ENCODE measurements around the gene VMAC. TPM values are rescaled to one million over a fixed set of nuclear protein-coding genes. Genes with fewer than 3 reads are reported as not detected.
A peak's percentile ranks its signal among the peaks of the same experiment; 100 is the strongest.

VMAC gene
- total RNA-seq, 2 donors from 2014 or later, result 5.9 TPM

- Mint-ChIP-seq H3K4me3 (no peak overlapping the region), H3K4me1 (no peaks in the 10 kb centered on the region), H3K27me3 (ENCODE audit: insufficient read depth) (no peaks in the 10 kb centered on the region), H3K9me3 (no peaks in the 10 kb centered on the region), H3K36me3 (ENCODE audit: low read depth) (peaks cover 75% of the 10 kb centered on the region), H3K27ac (no peak overlapping the region)
- no peak overlapping the region for H3K9ac ChIP-seq (ENCODE audit: extremely low read depth, low read length, poor library complexity, severe bottlenecking)
- H3K36me3 ChIP-seq (ENCODE audit: control insufficient read depth, insufficient read depth, low read length), result peaks cover 59% of the 10 kb centered on the region
- H3K9me3 ChIP-seq (ENCODE audit: control insufficient read depth, low read length), result no peaks in the 10 kb centered on the region
- H3K27ac ChIP-seq (ENCODE audit: low read depth, low read length), result no peak overlapping the region
- no peak overlapping the region for H3K4me3 ChIP-seq (ENCODE audit: low read length)
- no peaks in the 10 kb centered on the region for H3K4me1 ChIP-seq (ENCODE audit: control insufficient read depth, insufficient read depth, low read length)
- TF ChIP-seq, protein P1, sequence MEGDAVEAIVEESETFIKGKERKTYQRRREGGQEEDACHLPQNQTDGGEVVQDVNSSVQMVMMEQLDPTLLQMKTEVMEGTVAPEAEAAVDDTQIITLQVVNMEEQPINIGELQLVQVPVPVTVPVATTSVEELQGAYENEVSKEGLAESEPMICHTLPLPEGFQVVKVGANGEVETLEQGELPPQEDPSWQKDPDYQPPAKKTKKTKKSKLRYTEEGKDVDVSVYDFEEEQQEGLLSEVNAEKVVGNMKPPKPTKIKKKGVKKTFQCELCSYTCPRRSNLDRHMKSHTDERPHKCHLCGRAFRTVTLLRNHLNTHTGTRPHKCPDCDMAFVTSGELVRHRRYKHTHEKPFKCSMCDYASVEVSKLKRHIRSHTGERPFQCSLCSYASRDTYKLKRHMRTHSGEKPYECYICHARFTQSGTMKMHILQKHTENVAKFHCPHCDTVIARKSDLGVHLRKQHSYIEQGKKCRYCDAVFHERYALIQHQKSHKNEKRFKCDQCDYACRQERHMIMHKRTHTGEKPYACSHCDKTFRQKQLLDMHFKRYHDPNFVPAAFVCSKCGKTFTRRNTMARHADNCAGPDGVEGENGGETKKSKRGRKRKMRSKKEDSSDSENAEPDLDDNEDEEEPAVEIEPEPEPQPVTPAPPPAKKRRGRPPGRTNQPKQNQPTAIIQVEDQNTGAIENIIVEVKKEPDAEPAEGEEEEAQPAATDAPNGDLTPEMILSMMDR (conservative IDR thresholded peaks at IDR 0.05), result no peak
- no peak for DNase-seq
- H3K27me3 ChIP-seq (ENCODE audit: control insufficient read depth, insufficient read depth, low read length, poor library complexity, severe bottlenecking), result no peaks in the 10 kb centered on the region
- 90 to 94% methylated on average over 3 to 5 of the region's 5 CpGs for WGBS, 2 experiments (ENCODE audit: insufficient coverage in 1 of 2, insufficient read length in 1 of 2)
Observed at GRCh38 chr19:5934069-5934401, 29.4 kb downstream of the VMAC start.

DNA sequence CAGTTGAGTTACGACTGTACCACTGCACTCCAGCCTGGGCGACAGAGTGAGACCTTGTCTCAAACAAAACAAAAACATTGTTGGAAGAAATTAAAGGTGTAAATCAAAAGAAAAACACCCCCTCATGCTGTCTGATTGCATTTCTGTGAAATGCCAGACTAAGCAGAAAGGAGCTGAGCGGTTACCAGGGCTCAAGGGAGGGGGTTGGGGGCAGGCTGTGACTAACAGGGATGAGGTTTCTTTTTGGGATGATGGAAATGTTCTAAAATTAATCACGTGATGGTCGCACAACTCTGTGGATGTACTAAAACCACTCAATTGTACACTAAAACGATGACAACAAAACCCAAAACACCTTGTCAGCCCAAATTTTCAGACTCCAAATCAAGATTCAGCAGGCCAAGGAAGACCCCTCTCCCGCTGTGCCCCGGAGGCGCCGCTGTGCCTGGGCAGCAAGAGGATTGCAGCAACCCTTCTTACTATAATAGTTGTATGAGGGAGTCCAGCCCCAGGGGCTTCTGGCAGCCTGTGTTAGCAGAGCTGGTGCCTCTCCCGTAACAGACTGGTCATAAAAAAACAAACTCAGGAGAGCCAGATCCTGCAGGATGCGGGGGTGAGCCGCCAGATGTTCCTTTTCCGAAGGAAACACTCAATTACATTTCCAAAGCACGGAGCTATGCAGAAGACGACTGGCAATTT lies 30.3 kb downstream of the VMAC start:
- H3K4me3 Mint-ChIP-seq, result no peak overlapping the region
- no peaks in the 10 kb centered on the region for H3K4me1 Mint-ChIP-seq
- H3K36me3 Mint-ChIP-seq (ENCODE audit: low read depth), result peaks cover 75% of the 10 kb centered on the region
- no peak overlapping the region for H3K27ac Mint-ChIP-seq
- no peaks in the 10 kb centered on the region for H3K9me3 ChIP-seq (ENCODE audit: control insufficient read depth, low read length)
- no peak for DNase-seq
- WGBS, 2 experiments (ENCODE audit: insufficient coverage in 1 of 2, insufficient read length in 1 of 2), result 95 to 96% methylated on average over 10 to 16 of the region's 16 CpGs
- no peaks in the 10 kb centered on the region for H3K27me3 Mint-ChIP-seq (ENCODE audit: insufficient read depth)
- no peaks in the 10 kb centered on the region for H3K27me3 ChIP-seq (ENCODE audit: control insufficient read depth, insufficient read depth, low read length, poor library complexity, severe bottlenecking)
- H3K27ac ChIP-seq (ENCODE audit: low read depth, low read length), result peak overlapping the region; percentile 44
- TF ChIP-seq, protein P1 (conservative IDR thresholded peaks at IDR 0.05), result no peak
- H3K4me1 ChIP-seq (ENCODE audit: control insufficient read depth, insufficient read depth, low read length), result no peaks in the 10 kb centered on the region
- no peak overlapping the region for H3K4me3 ChIP-seq (ENCODE audit: low read length)
- H3K9ac ChIP-seq (ENCODE audit: extremely low read depth, low read length, poor library complexity, severe bottlenecking), result no peak overlapping the region
- H3K36me3 ChIP-seq (ENCODE audit: control insufficient read depth, insufficient read depth, low read length), result peaks cover 59% of the 10 kb centered on the region
- no peaks in the 10 kb centered on the region for H3K9me3 Mint-ChIP-seq

DNA sequence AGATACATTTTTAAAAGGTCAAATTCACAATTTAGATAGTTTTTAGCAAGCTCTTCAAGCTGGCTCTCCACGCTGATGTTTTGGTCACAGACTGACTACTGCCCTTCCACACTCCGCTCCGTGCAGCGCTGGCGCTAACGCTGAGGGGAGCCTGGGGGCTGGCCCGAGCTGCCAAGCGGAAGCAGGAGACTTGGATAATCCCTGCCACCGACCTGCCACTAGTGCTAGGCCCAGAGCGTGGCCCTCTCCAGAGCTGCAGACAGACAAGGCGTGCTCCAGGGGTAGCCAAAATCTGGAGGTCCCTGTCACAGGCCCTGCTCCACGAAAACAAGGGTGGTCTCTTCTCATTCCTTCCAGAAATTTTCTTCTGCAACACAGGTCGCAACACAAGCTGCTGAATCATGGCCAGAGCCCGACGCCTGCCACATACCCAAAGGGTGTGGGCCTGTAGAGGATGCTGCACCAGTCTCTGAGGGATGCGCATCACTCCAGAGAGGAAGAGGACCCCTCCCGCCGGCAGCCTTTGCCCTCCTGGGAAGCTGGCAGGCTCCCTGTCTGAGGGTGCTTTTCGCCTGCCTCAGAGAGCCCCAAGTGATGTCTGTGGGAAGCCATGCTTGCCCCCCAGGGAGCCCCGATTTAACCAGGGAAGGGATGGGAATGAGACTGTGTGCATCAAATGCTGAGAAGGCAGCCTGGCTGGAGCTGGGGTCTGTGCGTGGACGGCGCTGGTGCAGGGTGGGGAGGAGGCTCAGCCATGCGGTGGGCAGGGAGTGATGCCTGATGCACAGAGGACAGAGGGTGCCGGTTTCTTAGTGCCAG lies 31.0 kb downstream of the VMAC start:
- no peaks in the 10 kb centered on the region for H3K27me3 ChIP-seq (ENCODE audit: control insufficient read depth, insufficient read depth, low read length, poor library complexity, severe bottlenecking)
- WGBS, 2 experiments (ENCODE audit: insufficient coverage in 1 of 2, insufficient read length in 1 of 2), result 95 to 98% methylated on average over 21 to 25 of the region's 25 CpGs
- no peak overlapping the region for H3K4me3 ChIP-seq (ENCODE audit: low read length)
- TF ChIP-seq, protein P1 (conservative IDR thresholded peaks at IDR 0.05), result no peak
- H3K36me3 ChIP-seq (ENCODE audit: control insufficient read depth, insufficient read depth, low read length), result peaks cover 63% of the 10 kb centered on the region
- H3K9ac ChIP-seq (ENCODE audit: extremely low read depth, low read length, poor library complexity, severe bottlenecking), result no peak overlapping the region
- no peaks in the 10 kb centered on the region for H3K4me1 Mint-ChIP-seq
- H3K9me3 ChIP-seq (ENCODE audit: control insufficient read depth, low read length), result no peaks in the 10 kb centered on the region
- H3K27ac Mint-ChIP-seq, result no peak overlapping the region
- H3K27me3 Mint-ChIP-seq (ENCODE audit: insufficient read depth), result no peaks in the 10 kb centered on the region
- H3K27ac ChIP-seq (ENCODE audit: low read depth, low read length), result peak overlapping the region; percentile 44
- DNase-seq, result no peak
- no peaks in the 10 kb centered on the region for H3K9me3 Mint-ChIP-seq
- no peaks in the 10 kb centered on the region for H3K4me1 ChIP-seq (ENCODE audit: control insufficient read depth, insufficient read depth, low read length)
- peaks cover 72% of the 10 kb centered on the region for H3K36me3 Mint-ChIP-seq (ENCODE audit: low read depth)
- H3K4me3 Mint-ChIP-seq, result no peak overlapping the region
